Epithelial cell of esophagus (primary cell): ENCODE results near the gene LCP1.

Source experiments
- DNase-seq: peaks from one replicate; pipeline ENCODE4 v3.0.0; 2010; ENCODE audit warnings: low read depth
- H3K4me3 ChIP-seq: 2 replicates; pipeline ENCODE4 v1.5.1; 2011; ENCODE audit warnings: mild to moderate bottlenecking, low read length, control low read depth
- CTCF ChIP-seq: IDR thresholded peaks from 2 replicates; pipeline ENCODE4 v1.5.1; 2011; ENCODE audit warnings: low read depth, mild to moderate bottlenecking, low read length, control low read depth, inconsistent platforms; ENCODE audit not compliant: insufficient read depth; ENCODE audit errors: missing control alignments

The LCP1 gene

GRCh38 chr13:46176756-46177155 is 5.2 kb downstream of the LCP1 start:
- no peak for DNase-seq
- no peak for TF ChIP-seq CTCF
- H3K4me3 ChIP-seq, result no peak overlapping the region

- no peak for TF ChIP-seq CTCF
Measured at GRCh38 chr13:46173656-46174055, 8.3 kb downstream of the LCP1 start.

GRCh38 chr13:46172531-46172991 is 9.4 kb downstream of the LCP1 start:
- no peak for DNase-seq
- no peak for TF ChIP-seq CTCF
- no peak overlapping the region for H3K4me3 ChIP-seq

More at GRCh38 chr13:46173656-46174055, 8.3 kb downstream of the LCP1 start:
- no peak overlapping the region for H3K4me3 ChIP-seq
- no peak for DNase-seq

GRCh38 chr13:46171739-46172138 is 10.2 kb downstream of the LCP1 start:
- TF ChIP-seq CTCF, result no peak
- H3K4me3 ChIP-seq, result no peak overlapping the region
- no peak for DNase-seq

- no peak overlapping the region for H3K4me3 ChIP-seq
- DNase-seq, result no peak
- TF ChIP-seq CTCF, result no peak
Measured at GRCh38 chr13:46171217-46171616, 10.8 kb downstream of the LCP1 start.

GRCh38 chr13:46170687-46171086 is 11.3 kb downstream of the LCP1 start:
- no peak overlapping the region for H3K4me3 ChIP-seq

More at GRCh38 chr13:46170687-46171086, 11.3 kb downstream of the LCP1 start:
- no peak for TF ChIP-seq CTCF
- DNase-seq, result no peak
